GM19463 (cell line): ENCODE results near the gene FXYD3.

Experiments
- ATAC-seq: cut with Tn5 transposase; IDR thresholded peaks from one replicate; pipeline ENCODE4 v1.9.1; 2021; ENCODE audit warnings: mild to moderate bottlenecking, moderate library complexity; ENCODE audit not compliant: unreplicated experiment

FXYD3 gene, protein sequence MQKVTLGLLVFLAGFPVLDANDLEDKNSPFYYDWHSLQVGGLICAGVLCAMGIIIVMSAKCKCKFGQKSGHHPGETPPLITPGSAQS

DNA sequence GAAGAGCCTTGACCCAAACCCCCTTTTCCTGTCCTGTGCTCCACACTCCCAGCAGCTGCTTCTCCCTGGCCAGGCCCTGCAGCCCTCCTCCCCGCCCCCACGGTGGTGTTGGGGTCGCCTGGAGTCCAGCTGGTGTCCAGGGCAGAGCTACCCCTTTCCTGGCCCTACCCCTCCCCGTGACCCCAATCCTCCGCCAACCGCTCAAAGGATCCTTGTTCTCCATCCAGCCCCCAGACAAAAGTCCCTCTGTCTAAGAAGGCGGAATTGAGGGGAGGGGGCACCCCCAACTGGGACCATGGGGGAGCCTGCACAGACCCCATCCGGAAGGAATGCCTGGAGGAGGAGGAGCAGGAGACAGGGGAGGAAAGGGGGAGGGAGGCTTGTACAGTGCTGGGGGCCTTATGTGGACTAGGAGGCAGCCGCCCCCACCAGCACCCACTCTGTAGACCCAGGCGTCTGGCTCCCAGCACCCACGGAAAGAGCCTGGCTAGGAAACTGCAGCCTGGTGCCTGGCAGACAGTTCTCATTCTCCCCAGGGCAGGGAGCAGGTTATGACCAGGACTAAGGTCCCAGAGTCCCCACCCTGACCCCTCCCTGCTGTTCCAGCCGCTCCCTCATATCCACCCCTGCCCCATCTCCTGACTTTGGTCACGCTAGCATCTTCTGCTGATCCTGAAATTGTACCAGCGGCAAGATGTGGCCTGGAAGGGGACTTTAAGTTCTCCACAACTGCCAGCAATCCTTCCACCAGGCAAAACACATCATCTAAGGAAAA is at the start of gene FXYD3:
TSS of gene FXYD3 (plus strand) at position 647 of the 775 bp plus-strand sequence. CDS start 3,554 bp downstream, outside the sequence.
- no peak for ATAC-seq

DNA sequence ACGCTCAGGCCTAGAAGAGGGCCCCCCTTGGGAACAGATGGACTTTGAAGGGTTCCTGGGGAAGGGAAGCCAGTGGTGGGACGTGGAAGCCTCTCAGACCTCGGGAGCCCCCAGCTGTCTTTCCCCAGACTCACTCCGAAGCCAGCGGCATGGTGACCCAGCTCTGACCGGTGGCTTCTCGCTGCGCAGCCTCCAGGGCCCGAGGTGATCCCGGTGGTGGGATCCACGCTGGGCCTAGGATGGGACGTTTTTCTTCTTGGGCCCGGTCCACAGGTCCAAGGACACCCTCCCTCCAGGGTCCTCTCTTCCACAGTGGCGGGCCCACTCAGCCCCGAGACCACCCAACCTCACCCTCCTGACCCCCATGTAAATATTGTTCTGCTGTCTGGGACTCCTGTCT is 49.5 kb upstream of the FXYD3 start:
- no peak for ATAC-seq

DNA sequence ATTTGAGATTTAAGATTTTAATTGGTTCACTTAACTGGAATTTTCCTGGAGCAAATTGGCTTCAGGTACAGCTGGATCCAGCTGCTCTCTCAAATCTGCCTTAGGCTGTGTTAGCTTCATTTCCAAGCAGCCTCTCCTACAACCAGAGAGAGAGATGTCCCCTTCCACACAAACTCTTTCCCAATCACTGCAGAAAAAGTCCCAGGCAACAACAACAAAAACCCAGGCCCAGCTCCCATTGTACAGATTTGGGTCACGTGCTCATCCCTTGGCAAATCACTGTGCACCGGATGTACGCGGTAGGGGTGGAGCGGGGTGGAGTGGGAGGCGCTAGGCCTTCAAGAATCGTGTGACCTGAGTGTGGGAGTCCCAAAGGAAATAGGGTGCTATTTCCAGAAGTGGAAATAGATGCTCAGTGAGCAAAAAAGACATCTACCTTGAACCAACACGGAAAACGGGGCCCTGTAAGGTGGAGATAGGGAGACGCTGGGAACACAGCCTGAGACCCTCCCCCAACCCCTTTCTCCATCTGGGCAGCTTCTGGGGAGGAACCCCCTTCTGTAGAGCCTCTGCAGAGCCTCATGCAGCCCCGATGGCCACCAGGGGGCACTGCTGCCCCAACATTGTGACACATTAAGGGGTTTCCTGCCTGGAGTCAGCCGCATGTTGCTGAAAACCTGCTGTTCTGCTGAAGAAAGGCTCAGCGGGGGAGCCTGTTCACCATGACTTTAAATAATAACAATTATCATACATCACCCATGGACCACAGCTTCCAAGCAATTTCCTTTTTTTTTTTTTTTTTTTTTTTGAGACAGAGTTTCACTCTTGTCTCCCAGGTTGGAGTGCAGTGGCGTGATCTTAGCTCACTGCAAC is 48.7 kb upstream of the FXYD3 start:
- no peak for ATAC-seq

DNA sequence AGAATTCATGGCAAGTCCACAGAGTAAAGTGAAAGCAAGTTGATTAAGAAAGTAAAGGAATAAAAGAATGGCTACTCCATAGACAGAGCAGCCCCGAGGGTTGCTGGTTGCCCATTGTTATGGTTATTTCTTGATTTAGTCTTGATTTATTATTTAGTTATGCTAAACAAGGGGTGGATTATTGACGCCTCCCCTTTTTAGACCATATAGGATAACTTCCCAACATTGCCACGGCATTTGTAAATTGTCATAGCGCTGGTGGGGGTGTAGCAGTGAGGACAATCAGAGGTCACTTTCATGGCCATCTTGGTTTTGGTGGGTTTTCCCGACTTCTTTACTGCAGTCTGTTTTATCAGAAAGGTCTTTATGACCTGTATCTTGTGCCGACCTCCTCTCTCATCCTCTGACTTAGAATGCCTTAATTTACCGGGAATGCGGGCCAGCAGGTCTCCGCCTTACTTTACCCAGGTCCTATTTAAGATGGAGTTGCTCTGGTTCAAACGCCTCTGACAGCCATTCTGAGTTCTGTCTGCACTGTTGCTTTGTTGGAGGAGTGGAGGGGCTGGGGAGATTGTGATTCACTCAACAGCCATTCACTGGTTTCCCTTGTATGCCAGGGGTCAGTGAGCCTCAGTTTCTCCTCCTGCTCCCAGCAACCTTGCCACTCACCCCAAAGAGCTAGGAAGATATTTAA is 46.5 kb upstream of the FXYD3 start:
- no peak for ATAC-seq

DNA sequence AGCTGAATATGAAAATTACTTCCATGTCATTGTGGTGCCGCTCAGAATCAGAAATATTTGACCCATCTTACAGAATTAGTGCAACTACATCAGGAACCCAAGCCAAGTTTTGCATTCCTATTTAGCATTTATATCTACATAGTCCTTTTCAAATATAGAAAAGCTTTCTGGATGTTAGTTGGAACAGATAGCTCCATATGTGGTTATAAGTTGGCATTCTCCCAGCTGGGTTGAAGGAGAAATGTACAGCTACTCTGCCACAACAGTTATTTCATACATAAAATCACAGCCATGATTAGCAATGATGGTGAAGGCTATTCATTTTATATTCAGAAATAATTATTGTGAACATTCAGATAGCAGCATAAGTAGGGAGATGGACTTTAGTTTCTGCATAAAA is 45.9 kb upstream of the FXYD3 start:
- no peak for ATAC-seq

DNA sequence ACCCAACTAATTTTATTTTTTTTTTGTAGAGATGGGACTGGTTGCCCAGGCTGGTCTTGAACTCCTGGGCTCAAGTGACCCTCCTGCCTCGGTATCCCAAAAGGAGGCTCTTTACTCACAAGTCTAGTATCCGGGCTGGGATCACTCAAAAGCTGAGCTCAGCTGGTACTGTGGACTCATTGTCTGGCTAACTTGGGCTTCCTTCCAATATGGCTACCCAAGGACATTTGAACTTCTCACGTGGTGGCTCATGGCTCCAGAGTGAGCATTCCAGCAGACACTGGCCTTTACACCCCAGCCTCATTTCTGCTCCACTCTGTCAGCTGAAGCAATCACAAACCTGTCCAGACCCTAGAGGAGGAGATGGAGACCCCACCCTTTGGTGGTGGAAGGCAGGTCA is 45.2 kb upstream of the FXYD3 start:
- ATAC-seq: no peak

DNA sequence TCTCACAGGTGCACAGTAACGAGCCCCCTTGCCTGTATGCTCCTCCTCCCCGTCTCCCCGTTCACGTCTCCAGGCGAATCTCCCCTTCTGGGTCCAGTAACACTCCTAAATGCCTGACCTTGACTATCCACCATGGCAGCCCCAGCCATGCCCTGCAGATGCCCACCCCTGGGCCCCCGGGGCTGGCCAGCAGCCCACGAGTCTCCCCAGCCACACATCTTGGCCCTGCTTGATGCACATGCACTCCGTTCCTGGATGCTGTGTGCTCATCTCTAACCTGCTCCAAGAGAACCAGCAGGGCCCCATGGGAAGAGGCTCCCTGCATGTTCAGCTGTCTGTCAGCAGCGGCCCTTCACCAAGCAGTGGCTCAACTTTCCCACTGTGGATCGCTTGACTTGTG is 42.1 kb upstream of the FXYD3 start:
- ATAC-seq: no peak

DNA sequence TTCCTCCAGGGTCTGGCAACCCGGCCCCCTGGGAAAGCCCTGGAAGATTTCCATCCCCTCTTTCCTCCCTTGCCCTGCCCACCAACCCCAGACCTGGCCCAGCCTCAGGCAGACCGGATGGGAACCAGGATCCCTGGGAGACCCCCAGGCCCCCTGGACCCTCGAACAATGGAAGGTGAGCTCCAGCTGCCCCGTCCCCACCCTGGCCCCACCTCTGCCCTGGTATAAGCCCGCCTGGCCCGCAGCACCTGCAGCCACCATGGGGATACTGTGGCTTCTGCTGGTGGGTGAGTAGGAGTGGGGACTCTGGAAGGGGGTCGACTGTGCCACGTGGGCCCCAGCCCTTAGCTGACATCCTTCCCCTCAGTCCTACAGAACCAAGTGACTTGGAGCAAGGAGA is 41.7 kb upstream of the FXYD3 start:
- ATAC-seq: no peak

DNA sequence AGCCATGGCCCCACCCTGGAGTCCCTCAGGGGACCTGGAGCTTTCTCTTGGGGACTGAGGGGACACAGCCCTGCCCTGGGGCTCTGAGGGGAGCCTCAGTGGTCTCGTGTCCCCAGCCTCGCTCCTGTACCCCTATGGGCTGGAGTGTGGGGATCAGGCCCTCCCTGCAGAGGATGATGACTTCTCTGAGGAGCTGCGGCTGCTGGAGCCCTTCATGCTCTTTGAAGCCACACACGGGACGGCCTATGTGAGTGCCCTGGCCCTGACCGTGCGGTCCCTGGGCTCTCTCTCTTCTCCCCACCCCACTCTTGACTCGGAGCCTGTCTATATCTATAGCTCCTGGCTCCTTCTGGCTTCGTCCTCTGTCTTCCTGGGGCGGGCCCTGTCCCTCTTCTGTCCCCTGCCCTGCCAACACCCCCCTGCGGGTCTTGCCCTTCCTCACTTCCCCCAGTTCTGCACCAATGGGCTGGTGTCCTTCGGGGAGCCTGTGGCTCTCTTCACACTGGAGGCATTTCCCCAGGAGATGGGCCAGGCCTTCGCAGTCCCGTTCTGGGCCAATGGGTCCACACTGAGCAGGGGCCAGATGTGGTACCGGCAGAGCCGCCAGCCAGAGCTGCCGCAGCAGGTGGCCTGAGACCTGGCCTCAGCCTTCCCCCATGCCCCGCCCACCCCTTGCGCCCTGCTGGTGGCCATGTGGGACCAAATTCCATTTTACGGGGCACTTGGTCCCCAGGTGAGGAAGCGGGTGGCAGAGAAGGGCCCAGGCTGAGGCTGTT is 41.0 kb upstream of the FXYD3 start:
- no peak for ATAC-seq

DNA sequence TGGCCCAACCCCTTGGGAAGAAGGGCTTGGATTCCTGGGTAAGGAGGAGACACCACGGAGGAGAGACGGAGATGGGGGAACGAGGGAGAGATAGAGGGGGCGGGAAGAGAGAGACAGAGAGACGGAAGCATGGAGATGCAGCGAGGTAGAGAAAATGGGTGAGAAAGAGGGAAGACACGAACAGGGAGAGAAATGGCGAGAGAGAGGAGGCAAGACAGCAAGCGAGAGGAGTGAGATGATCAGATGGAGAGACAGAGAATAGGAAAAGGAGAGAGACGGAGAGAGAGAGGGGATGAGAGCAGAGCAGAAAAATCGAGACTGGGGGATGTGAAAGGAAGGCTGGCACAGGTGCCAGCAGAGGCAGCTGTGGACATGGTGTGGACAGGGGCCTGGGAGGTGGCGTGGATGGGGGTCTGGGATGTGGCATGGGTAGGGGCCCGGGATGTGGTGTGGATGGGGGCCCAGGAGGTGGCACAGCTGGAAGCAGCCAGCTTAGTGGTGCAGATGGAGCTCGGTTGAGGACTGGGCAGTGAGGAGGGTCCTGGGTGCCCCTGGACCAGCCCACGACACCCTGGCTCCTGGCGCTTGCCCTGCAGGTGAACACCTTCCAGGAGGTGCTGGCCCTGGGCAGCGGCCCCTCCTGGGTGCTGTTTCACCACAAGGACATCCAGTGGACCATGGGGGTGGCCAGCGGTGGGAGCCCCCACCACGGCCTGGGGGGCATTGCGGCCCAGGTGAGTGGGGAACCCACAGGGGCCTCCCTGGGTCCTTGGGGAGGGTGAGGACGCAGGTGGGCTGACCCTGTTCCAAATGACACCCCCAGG is 40.2 kb upstream of the FXYD3 start:
- ATAC-seq: no peak

DNA sequence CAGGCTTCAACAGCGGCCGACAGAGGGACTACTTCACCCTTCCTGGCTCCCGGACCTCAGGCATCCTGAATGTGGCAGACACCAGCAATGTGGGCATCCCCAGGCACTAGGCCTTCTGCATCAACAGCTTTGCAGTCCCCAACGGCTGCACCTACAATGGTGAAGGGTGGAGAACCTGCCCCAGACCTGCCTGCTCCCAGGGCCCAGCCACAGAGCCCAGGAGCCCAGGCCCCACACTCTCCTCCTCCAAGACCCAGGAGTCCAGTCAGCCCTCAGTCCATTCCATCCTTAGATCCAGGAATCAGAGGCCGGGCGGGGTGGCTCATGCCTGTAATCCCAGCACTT is 39.6 kb upstream of the FXYD3 start:
- no peak for ATAC-seq

DNA sequence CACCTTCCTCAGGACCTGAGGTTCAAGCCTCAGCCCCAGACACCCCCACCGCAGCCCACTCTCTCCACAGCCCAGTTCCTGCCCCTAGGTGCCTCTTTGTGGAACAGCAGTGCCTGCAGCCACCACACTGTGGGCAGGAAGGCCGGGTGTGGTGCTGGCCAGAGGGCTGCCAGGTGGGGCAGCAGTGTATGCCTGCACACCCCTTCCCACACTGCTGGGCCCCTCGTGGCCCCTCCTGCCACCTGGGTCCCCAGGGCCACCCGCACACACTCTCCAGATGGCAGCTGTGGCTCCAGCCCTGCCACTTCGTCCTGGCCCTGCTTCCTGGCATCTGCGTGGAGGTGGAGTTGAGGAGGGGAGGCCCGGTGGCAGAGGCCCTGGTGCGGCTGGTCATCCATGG is 39.0 kb upstream of the FXYD3 start:
- no peak for ATAC-seq

DNA sequence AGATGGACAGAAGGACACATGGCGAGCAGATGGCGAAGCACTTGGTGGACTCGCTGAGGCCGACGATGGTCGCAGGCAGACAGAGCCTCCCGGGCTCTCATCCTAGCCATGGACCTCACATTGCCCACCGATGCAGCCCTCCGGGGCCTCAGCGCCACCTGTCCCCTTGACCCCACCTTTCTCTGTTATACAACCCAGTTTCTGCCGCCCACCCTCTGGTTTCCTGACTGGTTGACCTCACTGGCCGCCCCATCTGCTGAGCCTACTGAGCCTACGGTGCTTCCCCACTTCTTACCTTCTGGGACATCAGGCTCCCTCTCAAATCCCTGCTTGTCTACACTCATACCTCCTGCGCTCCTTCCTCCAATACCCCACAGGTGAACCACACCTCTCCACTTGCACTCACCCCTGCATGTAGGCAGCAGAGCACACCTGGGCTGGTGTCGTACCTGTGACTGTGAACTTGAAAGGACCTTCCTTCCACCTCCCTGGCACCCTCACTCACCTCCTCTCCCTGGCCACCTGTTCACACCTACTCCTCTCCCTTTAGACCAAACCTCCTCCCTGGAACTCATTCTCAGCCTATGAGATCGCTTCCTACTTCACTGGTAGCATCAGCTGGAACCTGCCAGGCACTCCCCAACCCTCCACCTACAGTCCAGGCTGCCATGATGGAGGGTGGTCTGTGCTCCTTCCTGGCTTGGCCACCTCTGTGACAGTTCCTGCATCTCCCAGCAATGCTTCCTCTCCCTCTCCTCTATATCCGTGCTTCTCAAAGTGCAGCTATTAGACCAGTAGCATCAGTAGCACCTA is 38.0 kb upstream of the FXYD3 start:
- no peak for ATAC-seq

DNA sequence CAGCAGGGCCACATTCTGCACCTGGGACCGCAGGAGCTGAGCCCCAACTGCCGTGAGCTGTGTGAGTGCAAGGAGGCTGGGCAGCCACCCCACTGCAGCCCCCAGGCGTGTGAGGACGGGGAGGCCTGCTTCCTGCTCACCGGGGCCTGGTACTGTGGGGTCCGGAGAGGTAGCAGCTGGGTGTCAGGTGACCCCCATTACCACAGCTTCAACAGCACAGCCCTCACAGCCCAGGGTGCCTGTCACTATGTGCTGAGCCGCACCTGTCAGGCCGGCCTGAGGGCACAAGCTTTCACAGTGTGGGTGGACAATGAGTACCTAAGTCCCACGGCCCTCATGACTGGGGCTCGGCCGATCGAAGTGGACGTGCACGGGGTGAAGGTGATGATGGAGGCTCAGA is 35.8 kb upstream of the FXYD3 start:
- ATAC-seq: no peak

DNA sequence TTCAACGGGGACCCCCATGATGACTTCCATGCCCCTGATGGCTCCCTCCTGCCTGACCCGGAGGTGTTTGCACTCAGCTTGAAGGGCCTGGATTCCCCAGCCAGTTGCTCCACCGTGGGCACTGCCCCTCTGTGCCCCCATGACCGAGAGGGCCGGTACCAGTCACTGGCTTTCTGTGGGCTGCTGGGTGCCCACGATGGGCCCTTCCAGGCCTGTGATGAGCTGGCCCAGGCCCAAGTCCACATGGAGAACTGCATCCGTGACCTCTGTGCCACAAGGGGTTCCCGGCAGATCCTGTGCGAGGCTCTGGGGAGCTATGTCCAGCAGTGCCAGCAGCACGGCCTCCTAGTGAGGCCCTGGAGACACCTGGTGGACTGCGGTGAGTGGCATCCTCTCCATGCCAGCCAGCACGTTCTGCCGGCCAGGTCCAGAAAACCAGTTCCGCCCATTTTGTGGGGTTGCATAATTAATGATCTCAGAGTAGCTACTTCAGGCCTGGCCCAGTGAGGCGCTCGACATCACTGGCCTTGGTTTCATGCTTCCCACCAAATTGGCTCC is 34.9 kb upstream of the FXYD3 start:
- ATAC-seq: no peak

DNA sequence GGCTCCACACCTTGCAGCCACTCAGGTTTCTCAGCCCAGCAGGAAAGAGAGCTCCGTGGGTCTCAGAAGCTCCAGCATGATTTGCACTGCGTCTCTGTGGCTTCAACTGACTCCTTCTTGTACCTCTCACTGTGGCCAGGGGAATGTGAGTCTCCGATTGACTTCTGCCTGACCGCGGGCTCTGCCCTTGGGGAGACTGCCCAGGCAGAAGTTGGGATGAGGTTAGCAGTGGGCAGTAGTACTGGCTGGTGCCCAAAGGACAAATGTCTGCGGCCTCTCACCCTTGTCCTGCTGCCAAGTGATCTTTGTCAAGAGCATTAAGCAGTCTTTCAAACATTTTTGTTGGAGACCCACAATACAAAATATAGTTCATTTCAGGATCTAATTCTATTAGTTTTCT is 34.4 kb upstream of the FXYD3 start:
- ATAC-seq: no peak

DNA sequence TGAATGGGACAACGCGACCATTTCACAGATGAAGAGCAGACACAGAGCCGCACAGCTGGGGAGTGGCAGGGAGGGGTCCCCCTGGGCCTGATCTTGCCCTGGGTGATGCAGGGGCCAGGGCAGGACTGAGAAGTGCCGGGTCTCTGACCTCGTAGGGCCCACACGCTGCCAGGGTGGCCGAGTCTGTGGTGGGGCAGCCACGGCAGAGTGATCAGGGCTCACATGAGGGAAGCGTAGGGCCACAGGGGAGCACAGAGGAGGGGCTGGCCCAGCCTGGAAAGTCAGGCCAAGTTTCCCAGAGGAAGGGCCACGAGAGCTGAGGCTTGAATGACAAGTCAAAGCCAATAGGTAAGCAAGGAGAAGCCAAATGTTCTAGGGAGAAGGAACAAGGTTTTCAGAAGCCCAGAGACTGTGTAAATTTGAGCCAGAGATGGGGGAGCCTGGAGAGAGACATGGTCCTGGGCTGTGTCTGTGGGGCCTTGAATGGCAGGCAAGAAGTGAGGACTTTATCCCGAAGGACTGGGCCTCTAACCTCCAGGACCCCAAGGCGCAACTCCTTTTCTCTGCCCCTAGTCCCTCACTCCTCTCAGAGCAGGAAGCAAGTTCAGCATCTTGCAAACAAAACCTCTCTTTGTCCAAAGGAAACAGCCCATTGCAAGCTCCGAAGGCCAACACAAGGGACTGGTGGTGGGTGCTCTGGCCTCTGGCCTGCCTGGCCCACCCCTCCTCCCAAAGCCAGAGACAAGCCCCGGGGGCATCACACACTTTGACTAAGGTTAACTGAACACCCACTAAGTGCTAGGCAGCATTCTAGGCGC is 31.7 kb upstream of the FXYD3 start:
- no peak for ATAC-seq

DNA sequence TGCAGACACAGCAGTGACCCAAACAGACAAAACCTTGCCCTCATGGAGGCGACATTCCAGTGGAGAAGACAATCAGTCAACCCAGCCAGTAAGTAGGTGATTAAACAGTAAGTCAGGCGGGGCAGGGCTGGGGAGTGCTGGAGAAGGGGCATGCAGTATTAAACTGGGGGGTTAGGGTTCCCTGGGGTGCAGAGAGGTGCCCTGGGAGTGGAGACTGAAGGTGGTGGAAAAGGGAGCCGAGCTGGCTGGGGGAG is 31.2 kb upstream of the FXYD3 start:
- ATAC-seq: no peak
